HG02885 (cell line): ENCODE data around the gene DNAAF5.
"Not testable (repeated sequence)": the region's sequence is repeated elsewhere in the genome, so short reads cannot be mapped to it uniquely, and the experiment has no call there.

Experiments
- ATAC-seq: cut with Tn5 transposase; IDR thresholded peaks from one replicate; pipeline ENCODE4 v1.9.1; 2021; ENCODE audit warnings: mild to moderate bottlenecking; ENCODE audit not compliant: unreplicated experiment, poor library complexity

DNAAF5 gene

GRCh38 chr7:778271-778967, 51.9 kb downstream of the DNAAF5 start:
- no peak for ATAC-seq

DNA sequence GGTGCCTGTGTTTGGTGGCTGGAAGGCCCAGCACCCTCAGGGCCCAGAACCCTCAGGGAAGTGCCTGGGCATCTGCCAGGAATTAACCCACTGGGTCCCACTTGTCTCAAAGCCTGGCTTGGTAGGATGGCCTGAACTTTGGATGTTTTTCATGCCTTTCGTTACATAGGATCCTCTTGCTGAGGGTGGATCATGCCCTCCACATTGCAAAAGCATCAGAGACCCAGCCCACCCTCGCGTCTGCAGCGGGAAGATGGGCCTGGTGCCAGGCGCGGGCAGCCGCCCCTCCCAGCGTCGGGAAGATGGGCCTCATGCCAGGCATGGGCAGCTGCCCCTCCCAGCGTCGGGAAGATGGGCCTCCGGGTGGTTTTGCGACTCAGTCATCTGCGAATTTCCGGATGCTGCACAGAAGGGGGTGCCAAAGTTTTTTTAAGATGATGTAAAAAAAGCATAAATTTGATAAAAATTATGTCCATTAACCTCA, 52.5 kb downstream of the DNAAF5 start:
- no peak for ATAC-seq

DNA sequence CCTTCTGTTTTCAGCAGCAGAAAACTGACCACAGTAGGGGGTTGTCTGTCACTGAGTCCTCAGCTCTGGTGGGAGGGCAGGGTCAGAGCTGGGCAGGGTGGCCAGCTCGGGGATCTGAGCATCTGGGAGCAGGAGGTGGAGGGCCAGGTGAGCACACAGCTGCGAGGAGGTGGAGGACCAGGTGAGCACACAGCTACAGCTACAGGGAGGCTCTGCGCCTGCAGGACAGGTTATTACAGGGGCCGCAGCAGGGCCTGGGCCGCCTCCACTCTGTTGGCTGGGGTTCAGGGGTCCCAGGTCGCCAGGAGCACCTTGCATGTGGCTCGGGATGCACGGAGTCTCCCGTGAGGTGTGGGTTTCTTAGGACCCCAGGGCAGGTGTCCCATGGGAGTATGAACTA, 53.0 kb downstream of the DNAAF5 start:
- ATAC-seq: no peak

DNA sequence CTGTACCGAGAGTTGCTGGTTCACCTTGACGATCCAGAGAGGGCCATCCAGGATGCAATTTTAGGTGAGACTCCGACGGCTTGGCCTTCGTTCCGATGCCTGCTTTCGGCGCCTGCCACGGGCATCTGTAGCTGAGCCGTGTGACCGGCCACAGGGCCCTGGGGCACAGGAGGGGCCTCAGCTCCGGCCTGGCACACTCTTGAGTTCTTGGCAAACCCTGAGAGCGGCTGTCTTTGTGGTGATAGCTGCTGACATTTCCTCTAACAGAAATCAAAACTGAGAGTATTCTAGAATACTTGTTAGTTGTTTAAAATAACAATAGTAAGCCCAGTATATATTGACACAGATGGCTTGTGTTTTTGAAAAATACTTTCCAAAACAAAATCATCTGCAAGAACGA, 53.6 kb downstream of the DNAAF5 start:
- no peak for ATAC-seq

DNA sequence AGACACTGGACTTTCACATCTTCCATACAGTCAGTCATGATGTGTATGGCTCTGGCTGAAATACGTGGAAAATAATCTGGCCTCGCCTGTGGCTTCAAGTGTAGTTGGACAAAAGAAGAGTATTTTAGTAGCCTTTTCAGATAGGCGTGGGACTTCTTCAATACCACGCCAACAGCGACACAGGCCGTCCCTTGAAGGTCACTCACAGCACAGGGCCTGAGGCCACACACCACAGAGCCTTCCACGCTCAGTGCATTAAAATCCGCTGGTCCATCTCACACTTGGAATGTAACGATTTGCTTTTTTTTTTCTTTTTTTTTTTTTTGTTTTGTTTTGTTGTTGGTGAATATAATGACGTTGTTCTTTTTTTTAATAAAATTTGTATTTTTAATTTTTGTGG, 54.0 kb downstream of the DNAAF5 start:
- no peak for ATAC-seq

DNA sequence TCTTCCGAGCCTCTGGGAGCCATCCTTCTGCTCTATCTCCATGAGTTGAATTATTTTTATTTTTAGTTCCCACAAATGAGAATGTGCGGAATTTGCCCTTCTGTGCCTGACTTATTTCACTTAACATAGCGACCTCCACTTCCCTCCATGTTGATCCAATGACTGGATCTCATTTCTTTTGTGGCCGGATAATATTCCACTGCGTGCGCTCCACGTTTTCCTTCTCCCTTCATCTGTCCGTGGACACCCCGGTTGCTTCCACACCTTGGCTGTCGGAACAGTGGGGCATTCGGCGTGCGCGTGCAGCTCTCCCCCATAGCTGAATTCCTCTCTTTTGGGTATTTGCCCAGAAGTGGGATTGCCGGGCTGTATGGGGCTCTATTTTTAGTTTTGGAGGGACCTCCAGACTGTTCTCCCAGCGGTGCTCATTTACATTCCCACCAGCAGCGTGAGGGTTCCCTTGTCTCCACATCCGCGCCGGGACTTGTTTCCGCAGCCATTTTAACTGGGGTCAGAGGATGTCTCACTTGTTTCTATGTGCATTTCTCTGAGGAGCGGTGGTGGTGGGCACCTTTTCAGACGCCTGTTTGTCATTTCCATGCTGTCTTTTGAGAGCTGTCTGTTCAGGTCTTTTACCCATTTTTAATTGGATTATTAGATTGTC, 54.8 kb downstream of the DNAAF5 start:
- ATAC-seq: no peak

GRCh38 chr7:781936-782529, 55.5 kb downstream of the DNAAF5 start:
- no peak for ATAC-seq

DNA sequence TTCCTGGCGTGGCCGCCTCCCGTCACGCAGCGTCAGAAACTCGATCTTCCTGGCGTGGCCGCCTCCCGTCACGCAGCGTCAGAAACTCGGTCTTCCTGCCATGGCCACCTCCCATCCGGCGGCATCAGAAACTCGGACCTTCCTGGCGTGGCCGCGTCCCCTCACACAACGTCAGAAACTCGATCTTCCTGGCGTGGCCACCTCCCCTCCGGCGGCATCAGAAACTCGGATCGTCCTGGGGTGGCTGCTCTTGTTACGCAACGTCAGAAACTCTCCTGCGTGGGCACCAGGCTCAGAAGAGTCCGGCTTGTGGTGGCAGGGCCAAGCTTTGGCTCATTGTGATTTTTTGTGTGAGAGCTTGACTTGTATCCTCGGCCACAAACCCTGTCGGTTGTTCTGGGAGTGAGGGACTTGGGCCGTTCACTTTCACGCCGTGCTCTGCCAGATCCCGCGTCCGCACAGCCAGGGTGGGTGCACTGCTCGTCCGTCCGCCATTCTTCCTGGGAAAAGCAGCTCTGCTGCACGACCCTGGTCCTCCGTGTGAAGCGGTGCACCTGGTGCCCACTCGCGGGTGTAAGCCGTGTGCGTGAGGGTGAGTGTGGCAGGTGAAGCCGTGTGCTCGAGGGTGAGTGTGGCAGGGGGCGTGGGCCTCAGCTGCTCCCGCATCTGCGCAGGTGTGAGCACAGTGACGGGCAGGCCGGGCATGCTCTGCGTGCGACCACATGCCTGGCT, 56.4 kb downstream of the DNAAF5 start:
- ATAC-seq: no peak

DNA sequence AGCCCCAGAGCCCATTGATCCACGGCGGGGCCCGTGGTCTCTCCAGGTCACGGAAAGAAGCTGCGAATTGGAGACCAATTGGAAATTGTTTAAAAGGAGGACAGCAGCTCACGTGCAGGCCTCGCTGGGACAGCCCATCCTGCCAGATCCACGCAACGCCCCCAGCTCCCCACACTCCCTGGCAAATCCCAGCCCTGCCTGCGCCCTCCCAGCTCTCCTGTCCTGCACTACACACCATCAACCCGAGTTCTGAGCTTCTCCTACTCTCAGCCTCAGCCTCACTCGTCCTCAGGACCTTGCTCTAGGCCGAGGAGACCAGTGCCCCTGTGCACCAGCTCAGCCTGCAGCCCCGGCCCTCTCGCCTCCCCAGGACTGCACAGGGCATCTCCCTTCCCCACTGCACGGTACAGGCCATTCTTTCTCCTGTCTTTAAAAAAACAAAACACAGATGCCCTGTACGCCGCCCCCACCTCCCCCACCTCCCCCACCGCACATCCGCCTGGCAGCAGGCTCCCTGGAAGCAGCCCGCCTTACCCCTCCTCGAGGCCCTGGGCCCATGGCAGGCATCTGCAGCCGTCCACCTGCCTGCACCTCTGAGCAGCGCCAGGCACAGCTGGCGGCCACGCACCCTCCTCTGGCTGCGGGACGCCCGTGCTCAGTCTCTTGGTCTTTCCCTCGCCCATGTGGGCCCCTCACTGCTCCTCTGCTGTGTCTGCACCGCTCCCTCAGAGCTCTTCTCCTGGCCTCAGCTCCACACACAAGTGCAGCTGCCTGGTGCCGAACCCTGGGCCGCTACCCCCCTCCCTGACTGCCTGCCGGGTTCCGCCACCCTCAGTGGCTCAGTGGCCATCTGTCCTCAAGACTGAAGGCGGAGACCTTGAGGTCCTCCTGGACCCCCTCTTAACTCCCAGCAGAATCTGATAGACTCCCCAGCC, 57.3 kb downstream of the DNAAF5 start:
- no peak for ATAC-seq

DNA sequence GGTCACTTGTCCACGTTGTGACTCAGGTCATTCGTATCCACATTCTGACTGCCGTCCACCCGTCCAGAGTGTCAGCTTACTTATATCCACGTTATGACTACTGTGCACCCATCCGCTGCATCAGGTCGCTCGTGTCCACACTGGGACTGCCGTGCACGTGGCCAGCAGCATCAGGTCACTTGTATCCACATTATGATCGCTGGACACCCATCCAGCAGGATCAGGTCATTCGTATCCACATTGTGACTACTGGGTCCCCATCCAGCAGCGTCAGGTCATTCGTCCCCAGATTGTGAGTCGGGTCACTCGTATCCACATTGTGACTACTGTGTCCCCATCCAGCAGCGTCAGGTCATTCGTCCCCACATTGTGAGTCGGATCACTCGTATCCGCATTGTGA, 58.5 kb downstream of the DNAAF5 start:
- no peak for ATAC-seq

DNA sequence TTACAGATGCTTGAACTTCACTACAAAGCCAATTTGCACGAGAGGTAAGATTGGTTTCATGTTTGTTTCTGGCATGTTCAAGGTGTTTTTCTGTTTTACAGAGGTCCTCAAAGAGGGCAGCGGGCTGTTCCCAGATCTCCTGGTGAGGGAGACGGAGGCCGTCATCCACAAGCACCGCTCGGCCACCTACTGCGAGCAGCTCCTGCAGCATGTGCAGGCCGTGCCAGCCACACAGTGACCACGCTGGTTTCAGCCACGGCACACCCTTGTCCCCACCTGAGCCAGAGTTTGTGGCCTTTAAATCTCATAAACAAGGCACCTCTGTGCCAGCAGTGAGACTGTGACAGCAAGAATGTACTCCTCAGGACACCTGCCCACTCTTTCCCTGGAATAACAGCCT, 58.9 kb downstream of the DNAAF5 start:
- no peak for ATAC-seq

GRCh38 chr7:786472-787255, 60.2 kb downstream of the DNAAF5 start:
- no peak for ATAC-seq

DNA sequence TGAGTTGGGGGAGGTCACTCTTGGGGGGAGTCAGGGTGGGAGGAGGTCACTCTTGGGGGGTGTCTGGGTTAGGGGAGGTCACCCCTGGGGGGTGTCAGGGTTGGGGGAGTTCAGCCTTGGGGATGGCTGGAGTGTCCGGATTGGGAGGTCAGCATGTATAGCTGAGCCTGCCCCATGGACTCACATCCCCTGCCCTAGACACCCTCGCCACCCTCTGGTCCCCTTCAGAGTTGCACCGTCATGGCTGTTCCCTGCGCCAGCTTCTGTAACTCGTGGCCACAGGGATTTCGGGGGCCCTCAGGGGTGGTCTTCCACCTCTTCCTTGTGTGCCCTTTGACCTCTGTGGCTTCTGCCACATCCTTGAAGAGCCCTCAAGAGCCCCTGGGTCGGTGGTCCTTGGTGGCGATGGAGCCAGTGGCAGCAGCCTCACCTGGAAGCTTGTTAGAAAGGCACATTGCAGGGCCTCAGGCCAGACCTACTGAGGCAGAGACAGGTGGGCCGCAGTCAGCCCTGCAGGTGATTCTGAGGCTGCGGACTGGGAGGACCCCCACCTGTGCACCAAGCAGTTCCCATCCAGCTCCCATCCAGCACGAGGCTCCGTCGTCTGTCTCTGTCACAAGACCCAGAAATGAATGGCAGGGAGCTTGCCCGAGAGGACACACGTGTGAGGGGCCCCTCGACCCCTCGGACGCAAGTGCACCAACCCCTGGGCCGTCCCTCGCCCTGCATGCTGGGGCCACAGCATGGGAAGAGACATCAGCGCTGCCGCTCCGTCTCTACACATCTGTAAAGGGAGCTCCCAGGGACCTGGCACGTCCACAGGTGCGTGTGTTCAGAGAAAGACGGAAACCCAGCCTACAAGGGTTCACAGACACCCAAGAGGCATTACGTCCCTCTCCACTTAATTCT, 61.1 kb downstream of the DNAAF5 start:
- no peak for ATAC-seq

GRCh38 chr7:791519-791918, 65.0 kb downstream of the DNAAF5 start:
- ATAC-seq: no peak

GRCh38 chr7:794207-794606, 67.7 kb downstream of the DNAAF5 start:
- no peak for ATAC-seq

GRCh38 chr7:794671-795329, 68.3 kb downstream of the DNAAF5 start:
- ATAC-seq: no peak

- not testable (repeated sequence) for ATAC-seq
Observed at GRCh38 chr7:796434-797169, 70.1 kb downstream of the DNAAF5 start.
